Activated CD8-positive, alpha-beta T cell treated with anti-CD3 and anti-CD28 coated beads for 36 hours (primary cell): ENCODE measurements around the gene YRDC. TPM values are rescaled to one million over a fixed set of nuclear protein-coding genes. Genes with fewer than 3 reads are reported as not detected.

ENCODE experiments used
- ATAC-seq: fragments of 200-7000 bp; cut with Tn5 transposase; one replicate; pipeline ENCODE4 v1.10.0; 2021; ENCODE audit warnings: mild to moderate bottlenecking, moderate library complexity
- CTCF ChIA-PET: fragments of 350-600 bp; sonication (Branson Sonifier 250); formaldehyde crosslinking; loops from one replicate; lab custom pipeline; 2021; ENCODE audit warnings: antibody characterized with exemption; lab: Charles Lee
- POLR2A ChIA-PET: fragments of 350-600 bp; sonication (Branson Sonifier 250); formaldehyde crosslinking; loops from one replicate; lab custom pipeline; 2021; ENCODE audit warnings: antibody characterized with exemption; lab: Charles Lee
- DNase-seq: peaks from one replicate; pipeline ENCODE4 v3.0.0-alpha.2; 2020
- H3K27ac Mint-ChIP-seq: one replicate; pipeline ENCODE4 v1.8.0; 2021; ENCODE audit warnings: mild to moderate bottlenecking, mixed read lengths
- H3K27me3 Mint-ChIP-seq: one replicate; pipeline ENCODE4 v1.8.0; 2021; ENCODE audit warnings: mixed read lengths
- H3K36me3 Mint-ChIP-seq: one replicate; pipeline ENCODE4 v1.8.0; 2021; ENCODE audit warnings: low read depth, mixed read lengths
- H3K4me1 Mint-ChIP-seq: one replicate; pipeline ENCODE4 v1.8.0; 2021; ENCODE audit warnings: low read depth, mixed read lengths
- H3K4me3 Mint-ChIP-seq: one replicate; pipeline ENCODE4 v1.8.0; 2021; ENCODE audit warnings: mild to moderate bottlenecking, moderate library complexity, mixed read lengths
- H3K9me3 Mint-ChIP-seq: one replicate; pipeline ENCODE4 v1.8.0; 2021; ENCODE audit warnings: mixed read lengths
- CTCF ChIP-seq: fragments of 200-600 bp; IDR thresholded peaks from one replicate; pipeline ENCODE4 v1.8.0; 2022; ENCODE audit warnings: antibody characterized with exemption, mild to moderate bottlenecking
- intact Hi-C: fragments of 100-400 bp; cut with micrococcal nuclease; formaldehyde crosslinking; loops from one replicate; pipeline ENCODE4 v1.10.0; 2022
- total RNA-seq, 2 experiments: library from RNA; stranded (reverse); gene quantifications; one replicate each; pipeline ENCODE4 v1.2.3, GENCODE V29; 2021

Gene YRDC
- total RNA-seq, 2 experiments from 2014 or later, result 36.2 to 37.1 TPM

DNA sequence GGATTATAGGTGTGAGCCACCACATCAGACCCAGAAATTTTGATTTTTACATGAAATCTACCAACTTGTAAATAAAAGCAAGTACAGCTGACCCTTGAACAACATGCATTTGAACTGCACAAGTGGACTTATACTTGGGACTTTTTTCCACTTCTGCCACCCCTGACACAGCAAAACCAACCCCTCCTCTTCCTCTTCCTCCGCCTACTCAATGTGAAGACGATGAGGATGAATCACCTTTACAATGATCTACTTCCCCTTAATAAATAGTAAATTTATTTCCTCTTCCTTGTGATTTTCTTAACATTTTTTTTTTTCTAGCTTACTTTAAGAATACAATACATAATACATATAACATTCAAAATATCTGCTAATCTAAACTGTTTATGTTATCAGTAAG, 17.5 kb upstream of the YRDC start:
- H3K27ac Mint-ChIP-seq, result peak overlapping the region; percentile 87
- DNase-seq (no peak), ATAC-seq (no peak)
- no peaks in the 10 kb centered on the region for H3K27me3 Mint-ChIP-seq
- intact Hi-C loops, result no loop called here
- no peaks in the 10 kb centered on the region for H3K9me3 Mint-ChIP-seq
- H3K4me3 Mint-ChIP-seq, result no peak overlapping the region
- peaks cover 33% of the 10 kb centered on the region for H3K36me3 Mint-ChIP-seq
- ChIA-PET CTCF (interaction anchor here (1.5 kb wide), 1 partner anchor 34 kb away, joined by 7 read pairs; the partner anchor contains the start of gene MTF1), POLR2A (interaction anchor here (0.8 kb wide), 1 partner anchor 9 kb away, joined by 3 read pairs; no protein-coding TSS in a partner anchor)
- no peak for TF ChIP-seq CTCF
- peaks cover 19% of the 10 kb centered on the region for H3K4me1 Mint-ChIP-seq

DNA sequence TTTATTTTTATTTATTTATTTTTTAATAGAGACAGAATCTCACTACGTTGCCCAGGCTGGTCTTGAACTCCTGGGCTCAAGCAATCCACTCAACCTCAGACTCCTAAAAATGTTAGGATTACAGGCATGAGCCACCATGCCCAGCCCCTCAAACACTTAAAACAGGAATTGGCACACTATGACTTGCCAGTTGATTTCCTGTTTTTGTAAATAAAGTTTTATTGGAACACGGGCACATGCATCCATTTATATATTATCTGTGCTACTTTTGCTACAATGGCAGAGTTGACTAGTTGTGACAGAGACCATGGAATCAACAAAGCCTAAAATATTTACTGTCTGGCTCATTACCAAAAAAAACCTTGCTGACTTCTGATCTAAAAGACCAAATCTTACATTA, 16.0 kb upstream of the YRDC start:
- no peaks in the 10 kb centered on the region for H3K27me3 Mint-ChIP-seq
- no peak for TF ChIP-seq CTCF
- ATAC-seq, result no peak
- intact Hi-C loops, result no loop called here
- no peak overlapping the region for H3K27ac Mint-ChIP-seq
- POLR2A ChIA-PET, result no interaction called here
- no peak overlapping the region for H3K4me3 Mint-ChIP-seq
- CTCF ChIA-PET, result no interaction called here
- DNase-seq, result no peak
- H3K9me3 Mint-ChIP-seq, result no peaks in the 10 kb centered on the region
- peaks cover 19% of the 10 kb centered on the region for H3K4me1 Mint-ChIP-seq
- peaks cover 38% of the 10 kb centered on the region for H3K36me3 Mint-ChIP-seq

- intact Hi-C loops, result no loop called here
- Mint-ChIP-seq H3K36me3 (peaks cover 38% of the 10 kb centered on the region), H3K9me3 (no peaks in the 10 kb centered on the region), H3K4me3 (no peak overlapping the region), H3K27ac (peak overlapping the region; percentile 57), H3K27me3 (no peaks in the 10 kb centered on the region), H3K4me1 (peaks cover 19% of the 10 kb centered on the region)
- ATAC-seq (peak; percentile 55), DNase-seq (peak; percentile 38)
- ChIA-PET CTCF (interaction anchor here (1.2 to 1.7 kb wide), 2 partner anchors 12 to 37 kb away, joined by 4 to 11 read pairs; partner anchors contain the start of gene MTF1), POLR2A (interaction anchor here (0.9 to 1.3 kb wide), 5 partner anchors 15 to 133 kb away, joined by 3 to 5 read pairs (median 3); partner anchors contain the start of genes C1orf122 and YRDC)
- TF ChIP-seq CTCF, result no peak
Observed at GRCh38 chr1:37822906-37823815, 15.2 kb upstream of the YRDC start.

GRCh38 chr1:37821481-37821880, 13.5 kb upstream of the YRDC start:
- ATAC-seq, result no peak
- Mint-ChIP-seq H3K4me1 (peaks cover 16% of the 10 kb centered on the region), H3K9me3 (no peaks in the 10 kb centered on the region), H3K27me3 (no peaks in the 10 kb centered on the region), H3K27ac (no peak overlapping the region), H3K36me3 (peaks cover 33% of the 10 kb centered on the region), H3K4me3 (no peak overlapping the region)
- POLR2A ChIA-PET, result no interaction called here
- TF ChIP-seq CTCF, result no peak
- intact Hi-C loops, result no loop called here
- no peak for DNase-seq
- CTCF ChIA-PET, result interaction anchor here (0.6 to 1.7 kb wide), 2 partner anchors 39 to 225 kb away, joined by 3 to 11 read pairs; partner anchors contain the start of gene MTF1

- peaks cover 26% of the 10 kb centered on the region for H3K36me3 Mint-ChIP-seq
- no peak overlapping the region for H3K27ac Mint-ChIP-seq
- intact Hi-C loops, result no loop called here
- ATAC-seq, result no peak
- ChIA-PET CTCF (interaction anchor here (1.0 to 1.7 kb wide), 3 partner anchors 27 to 136 kb away, joined by 3 read pairs; no protein-coding TSS in a partner anchor), POLR2A (no interaction called here)
- DNase-seq, result no peak
- no peaks in the 10 kb centered on the region for H3K4me1 Mint-ChIP-seq
- H3K4me3 Mint-ChIP-seq, result no peak overlapping the region
- TF ChIP-seq CTCF, result no peak
- H3K27me3 Mint-ChIP-seq, result no peaks in the 10 kb centered on the region
- no peaks in the 10 kb centered on the region for H3K9me3 Mint-ChIP-seq
Observed at GRCh38 chr1:37817481-37817880, 9.5 kb upstream of the YRDC start.
